C4-2B (cell line): ENCODE results near the gene UNC13B.

Source experiments
- H3K27ac ChIP-seq: fragments of 450-650 bp; 2 replicates; pipeline ENCODE4 v1.5.1; 2017
- CTCF ChIP-seq: fragments of 450-650 bp; conservative IDR thresholded peaks from 2 replicates; pipeline ENCODE4 v1.5.1; 2017; ENCODE audit warnings: mild to moderate bottlenecking
- ZFX ChIP-seq: fragments of 450-650 bp; IDR thresholded peaks from 2 replicates; pipeline ENCODE4 v1.6.1; 2017

UNC13B gene

GRCh38 chr9:35286381-35286780 lies 124.6 kb downstream of the UNC13B start:
- TF ChIP-seq CTCF (no peak), ZFX (no peak)
- H3K27ac ChIP-seq = no peak overlapping the region

GRCh38 chr9:35287987-35288632 lies 126.3 kb downstream of the UNC13B start:
- TF ChIP-seq CTCF (no peak), ZFX (no peak)
- no peak overlapping the region for H3K27ac ChIP-seq

- no peak for TF ChIP-seq CTCF
- no peak for TF ChIP-seq ZFX
- no peak overlapping the region for H3K27ac ChIP-seq
Observed at GRCh38 chr9:35288778-35289177, 127.0 kb downstream of the UNC13B start.

GRCh38 chr9:35293376-35293964 lies 131.7 kb downstream of the UNC13B start:
- no peak overlapping the region for H3K27ac ChIP-seq
- no peak for TF ChIP-seq ZFX
- TF ChIP-seq CTCF = no peak

GRCh38 chr9:35294066-35294465 lies 132.3 kb downstream of the UNC13B start:
- TF ChIP-seq ZFX (no peak), CTCF (no peak)

GRCh38 chr9:35294556-35294955 lies 132.7 kb downstream of the UNC13B start:
- H3K27ac ChIP-seq = no peak overlapping the region
- TF ChIP-seq ZFX (no peak), CTCF (no peak)

More at GRCh38 chr9:35294066-35294465, 132.3 kb downstream of the UNC13B start:
- H3K27ac ChIP-seq = no peak overlapping the region

GRCh38 chr9:35295369-35296036 lies 133.7 kb downstream of the UNC13B start:
- TF ChIP-seq CTCF = no peak
- TF ChIP-seq ZFX = no peak
- no peak overlapping the region for H3K27ac ChIP-seq
